ENCODE results near the gene DAP3. TPM values are rescaled to one million over a fixed set of nuclear protein-coding genes. Genes with fewer than 3 reads are reported as not detected.

DAP3 gene
- total and polyA plus RNA-seq, 9 of the 15 experiments (the other 6 are each of a cell fraction or from before 2014, with no cell fraction given): 155 to 484 (median 298) TPM

DNA sequence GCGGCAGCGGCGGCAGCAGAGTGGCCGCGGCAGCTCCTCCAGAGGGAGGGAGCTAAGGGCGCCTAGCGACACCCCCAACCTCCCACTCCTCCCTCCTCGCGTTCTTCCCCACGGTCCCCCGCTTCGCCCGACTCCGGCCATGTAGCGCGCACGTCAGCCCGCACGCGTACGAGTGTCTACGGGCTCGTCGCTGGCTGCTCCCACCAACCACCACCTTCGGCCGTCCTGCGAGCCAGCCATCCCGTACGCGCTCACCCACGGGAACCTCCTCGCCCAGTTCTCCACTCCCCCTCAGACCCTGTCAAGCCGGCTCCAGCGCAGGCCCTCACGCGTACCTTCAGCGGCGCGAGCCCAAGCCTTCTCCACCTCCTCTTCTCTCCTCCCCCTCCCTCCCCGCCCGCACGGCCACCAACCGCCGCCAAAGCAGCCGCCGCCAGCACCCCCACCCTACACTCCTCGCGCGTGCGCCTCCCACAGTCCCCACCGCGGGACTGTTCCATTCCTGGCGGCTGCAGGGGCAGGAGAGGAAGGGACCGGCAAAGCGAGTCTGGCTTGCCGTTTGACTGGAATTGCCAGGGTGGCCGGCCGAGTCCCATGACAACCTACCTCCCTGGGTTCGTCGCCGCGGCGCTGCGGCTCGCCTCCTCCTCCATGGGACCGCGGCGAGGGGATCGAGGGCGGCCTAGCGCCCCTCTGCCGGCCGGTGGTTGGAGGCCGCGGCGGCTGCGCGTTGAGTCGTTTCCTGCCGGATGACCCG lies 389 bp upstream of the DAP3 start, which contains the start of gene YY1AP1 (continued):
- TF ChIP-seq PHB (CRISPR knock-in tag; IDR thresholded peaks at IDR 0.05) (0 out of 2 replicates have a peak, but pooled peaks have one; percentile 42), BDP1 (IDR thresholded peaks at IDR 0.05; ENCODE audit: insufficient read depth, insufficient read length) (no peak), ZNF436 (CRISPR knock-in tag; IDR thresholded peaks at IDR 0.05) (no peak), TRIM24 (IDR thresholded peaks at IDR 0.05) (peak in 1 of 2 experiments; percentile 70; a peak in 2 of 4 replicates), ZNF184 (CRISPR knock-in tag; IDR thresholded peaks at IDR 0.05) (no peak), ZNF717 (CRISPR knock-in tag; IDR thresholded peaks at IDR 0.05) (no peak), HDGF (IDR thresholded peaks at IDR 0.05) (no peak), RHOXF2B (CRISPR knock-in tag; conservative IDR thresholded peaks at IDR 0.05) (no peak), FOXK2 (conservative IDR thresholded peaks at IDR 0.05 in 1 of 2, IDR thresholded peaks at IDR 0.05 in 1 of 2; ENCODE audit: low read depth in 2 of 2) (peak in 1 of 2 experiments; percentile 100; a peak in 2 of 4 replicates), CBFA2T2 (conservative IDR thresholded peaks at IDR 0.05) (no peak), HDAC3 (IDR thresholded peaks at IDR 0.05; ENCODE audit: borderline replicate concordance, partially characterized antibody) (no peak), DACH1 (IDR thresholded peaks at IDR 0.05; ENCODE audit: partially characterized antibody) (no peak), SIN3A (IDR thresholded peaks at IDR 0.05; ENCODE audit: borderline replicate concordance in 2 of 2, control insufficient read depth in 1 of 2, low read depth in 2 of 2, low read length in 2 of 2) (no peak; a peak in 1 of 4 replicates), ZBED1 (IDR thresholded peaks at IDR 0.05) (no peak), MEF2D (tag; conservative IDR thresholded peaks at IDR 0.05; ENCODE audit: low read depth) (no peak), DIDO1 (tag; IDR thresholded peaks at IDR 0.05; ENCODE audit: low read depth) (no peak), ZNF583 (CRISPR knock-in tag; IDR thresholded peaks at IDR 0.05) (0 out of 2 replicates have a peak, but pooled peaks have one; percentile 60)
- TF ChIP-seq, protein P1, sequence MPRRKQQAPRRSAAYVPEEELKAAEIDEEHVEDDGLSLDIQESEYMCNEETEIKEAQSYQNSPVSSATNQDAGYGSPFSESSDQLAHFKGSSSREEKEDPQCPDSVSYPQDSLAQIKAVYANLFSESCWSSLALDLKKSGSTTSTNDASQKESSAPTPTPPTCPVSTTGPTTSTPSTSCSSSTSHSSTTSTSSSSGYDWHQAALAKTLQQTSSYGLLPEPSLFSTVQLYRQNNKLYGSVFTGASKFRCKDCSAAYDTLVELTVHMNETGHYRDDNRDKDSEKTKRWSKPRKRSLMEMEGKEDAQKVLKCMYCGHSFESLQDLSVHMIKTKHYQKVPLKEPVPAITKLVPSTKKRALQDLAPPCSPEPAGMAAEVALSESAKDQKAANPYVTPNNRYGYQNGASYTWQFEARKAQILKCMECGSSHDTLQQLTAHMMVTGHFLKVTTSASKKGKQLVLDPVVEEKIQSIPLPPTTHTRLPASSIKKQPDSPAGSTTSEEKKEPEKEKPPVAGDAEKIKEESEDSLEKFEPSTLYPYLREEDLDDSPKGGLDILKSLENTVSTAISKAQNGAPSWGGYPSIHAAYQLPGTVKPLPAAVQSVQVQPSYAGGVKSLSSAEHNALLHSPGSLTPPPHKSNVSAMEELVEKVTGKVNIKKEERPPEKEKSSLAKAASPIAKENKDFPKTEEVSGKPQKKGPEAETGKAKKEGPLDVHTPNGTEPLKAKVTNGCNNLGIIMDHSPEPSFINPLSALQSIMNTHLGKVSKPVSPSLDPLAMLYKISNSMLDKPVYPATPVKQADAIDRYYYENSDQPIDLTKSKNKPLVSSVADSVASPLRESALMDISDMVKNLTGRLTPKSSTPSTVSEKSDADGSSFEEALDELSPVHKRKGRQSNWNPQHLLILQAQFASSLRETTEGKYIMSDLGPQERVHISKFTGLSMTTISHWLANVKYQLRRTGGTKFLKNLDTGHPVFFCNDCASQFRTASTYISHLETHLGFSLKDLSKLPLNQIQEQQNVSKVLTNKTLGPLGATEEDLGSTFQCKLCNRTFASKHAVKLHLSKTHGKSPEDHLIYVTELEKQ (CRISPR knock-in tag; IDR thresholded peaks at IDR 0.05): no peak
- TF ChIP-seq, protein P2, sequence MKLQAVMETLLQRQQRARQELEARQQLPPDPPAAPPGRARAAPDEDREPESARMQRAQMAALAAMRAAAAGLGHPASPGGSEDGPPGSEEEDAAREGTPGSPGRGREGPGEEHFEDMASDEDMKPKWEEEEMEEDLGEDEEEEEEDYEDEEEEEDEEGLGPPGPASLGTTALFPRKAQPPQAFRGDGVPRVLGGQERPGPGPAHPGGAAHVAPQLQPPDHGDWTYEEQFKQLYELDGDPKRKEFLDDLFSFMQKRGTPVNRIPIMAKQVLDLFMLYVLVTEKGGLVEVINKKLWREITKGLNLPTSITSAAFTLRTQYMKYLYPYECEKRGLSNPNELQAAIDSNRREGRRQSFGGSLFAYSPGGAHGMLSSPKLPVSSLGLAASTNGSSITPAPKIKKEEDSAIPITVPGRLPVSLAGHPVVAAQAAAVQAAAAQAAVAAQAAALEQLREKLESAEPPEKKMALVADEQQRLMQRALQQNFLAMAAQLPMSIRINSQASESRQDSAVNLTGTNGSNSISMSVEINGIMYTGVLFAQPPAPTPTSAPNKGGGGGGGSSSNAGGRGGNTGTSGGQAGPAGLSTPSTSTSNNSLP (IDR thresholded peaks at IDR 0.05; ENCODE audit: borderline replicate concordance, low read depth, low read length): no peak
- TF ChIP-seq, protein P3, sequence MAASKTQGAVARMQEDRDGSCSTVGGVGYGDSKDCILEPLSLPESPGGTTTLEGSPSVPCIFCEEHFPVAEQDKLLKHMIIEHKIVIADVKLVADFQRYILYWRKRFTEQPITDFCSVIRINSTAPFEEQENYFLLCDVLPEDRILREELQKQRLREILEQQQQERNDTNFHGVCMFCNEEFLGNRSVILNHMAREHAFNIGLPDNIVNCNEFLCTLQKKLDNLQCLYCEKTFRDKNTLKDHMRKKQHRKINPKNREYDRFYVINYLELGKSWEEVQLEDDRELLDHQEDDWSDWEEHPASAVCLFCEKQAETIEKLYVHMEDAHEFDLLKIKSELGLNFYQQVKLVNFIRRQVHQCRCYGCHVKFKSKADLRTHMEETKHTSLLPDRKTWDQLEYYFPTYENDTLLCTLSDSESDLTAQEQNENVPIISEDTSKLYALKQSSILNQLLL (CRISPR knock-in tag; IDR thresholded peaks at IDR 0.05; ENCODE audit: borderline replicate concordance): no peak
- TF ChIP-seq, protein P4, sequence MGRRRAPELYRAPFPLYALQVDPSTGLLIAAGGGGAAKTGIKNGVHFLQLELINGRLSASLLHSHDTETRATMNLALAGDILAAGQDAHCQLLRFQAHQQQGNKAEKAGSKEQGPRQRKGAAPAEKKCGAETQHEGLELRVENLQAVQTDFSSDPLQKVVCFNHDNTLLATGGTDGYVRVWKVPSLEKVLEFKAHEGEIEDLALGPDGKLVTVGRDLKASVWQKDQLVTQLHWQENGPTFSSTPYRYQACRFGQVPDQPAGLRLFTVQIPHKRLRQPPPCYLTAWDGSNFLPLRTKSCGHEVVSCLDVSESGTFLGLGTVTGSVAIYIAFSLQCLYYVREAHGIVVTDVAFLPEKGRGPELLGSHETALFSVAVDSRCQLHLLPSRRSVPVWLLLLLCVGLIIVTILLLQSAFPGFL (CRISPR knock-in tag; IDR thresholded peaks at IDR 0.05): no peak
